GM19351 (cell line): ENCODE data around the gene ADARB2.

Source experiments
- ATAC-seq: cut with Tn5 transposase; IDR thresholded peaks from one replicate; pipeline ENCODE4 v1.9.1; 2021; ENCODE audit warnings: mild to moderate bottlenecking, moderate library complexity; ENCODE audit not compliant: unreplicated experiment

Gene ADARB2

DNA sequence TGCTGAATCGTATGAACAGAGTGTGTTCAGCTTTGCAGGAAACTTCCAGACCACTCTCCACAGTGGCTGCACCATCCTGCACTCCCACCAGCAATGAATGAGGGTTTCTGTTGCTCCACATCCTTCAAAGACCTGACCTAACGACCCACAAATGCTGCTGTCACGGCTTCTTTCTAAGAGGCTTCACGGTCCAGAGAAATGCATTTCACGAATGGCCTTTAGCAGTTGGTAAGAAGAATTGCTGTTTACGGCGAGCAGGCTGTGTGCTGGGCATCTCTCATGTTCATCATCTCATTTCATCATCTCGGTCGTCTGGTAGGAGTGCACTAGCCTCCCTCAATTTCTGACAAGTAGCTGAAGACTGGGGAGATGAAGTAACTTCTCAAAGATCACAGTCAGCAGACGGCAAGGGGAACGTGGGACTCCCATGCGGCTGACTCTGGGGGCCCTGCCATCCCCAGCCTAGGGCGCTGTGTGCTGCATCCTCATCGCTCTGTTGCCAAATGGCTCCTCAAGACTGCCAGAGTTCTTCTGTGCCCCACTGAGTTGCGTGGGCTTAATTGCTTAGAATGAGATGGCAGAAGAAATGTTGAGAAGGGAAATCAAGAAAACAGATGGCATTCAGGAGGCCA, 72.9 kb downstream of the ADARB2 start:
- no peak for ATAC-seq

DNA sequence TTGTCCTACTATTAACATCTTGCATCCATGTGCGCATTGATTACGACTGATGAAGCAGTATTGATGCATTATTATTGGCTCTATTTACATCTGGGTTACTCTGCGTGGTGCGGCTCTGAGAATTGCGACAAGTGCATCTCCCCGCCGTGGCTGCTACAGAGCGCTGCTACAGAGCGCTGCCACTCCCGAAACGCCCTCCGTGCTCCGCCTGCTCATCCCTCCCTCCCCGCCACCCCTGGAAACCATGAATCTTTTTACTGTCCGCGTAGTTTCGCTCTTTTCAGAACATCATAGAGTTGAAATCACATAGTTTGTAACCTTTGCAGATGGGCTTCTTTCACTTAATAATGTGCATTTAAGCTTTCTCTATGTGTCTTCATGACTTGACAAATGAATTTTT, 74.1 kb downstream of the ADARB2 start:
- no peak for ATAC-seq

DNA sequence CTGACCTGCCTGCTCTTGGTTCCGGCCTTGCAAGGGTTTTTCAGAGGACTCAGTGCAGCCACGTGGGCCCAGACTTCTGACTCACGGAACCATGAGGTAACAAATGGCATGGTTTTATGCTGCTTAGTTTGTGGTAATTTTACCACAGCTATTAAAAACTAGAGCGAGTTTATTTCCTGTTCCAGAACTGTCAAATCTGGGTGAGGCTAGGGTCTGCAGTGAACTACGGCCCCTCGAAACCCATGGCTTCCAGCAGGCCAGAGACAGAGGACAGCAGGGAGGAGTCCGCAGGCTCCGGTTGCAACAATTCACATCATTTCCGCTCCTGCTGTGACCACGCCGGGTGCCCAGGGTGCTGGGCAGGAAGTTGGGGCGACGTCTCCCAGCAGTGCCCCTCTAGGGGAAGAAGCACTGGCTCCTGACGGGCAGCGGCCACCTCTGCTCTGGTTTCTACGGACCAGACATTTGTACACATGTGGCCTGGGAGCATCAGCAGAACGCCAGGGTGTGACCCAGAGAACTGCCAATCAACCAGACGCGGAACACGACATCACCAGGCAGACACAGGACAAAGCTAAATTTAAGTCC, 74.8 kb downstream of the ADARB2 start:
- ATAC-seq = peak; percentile 51

DNA sequence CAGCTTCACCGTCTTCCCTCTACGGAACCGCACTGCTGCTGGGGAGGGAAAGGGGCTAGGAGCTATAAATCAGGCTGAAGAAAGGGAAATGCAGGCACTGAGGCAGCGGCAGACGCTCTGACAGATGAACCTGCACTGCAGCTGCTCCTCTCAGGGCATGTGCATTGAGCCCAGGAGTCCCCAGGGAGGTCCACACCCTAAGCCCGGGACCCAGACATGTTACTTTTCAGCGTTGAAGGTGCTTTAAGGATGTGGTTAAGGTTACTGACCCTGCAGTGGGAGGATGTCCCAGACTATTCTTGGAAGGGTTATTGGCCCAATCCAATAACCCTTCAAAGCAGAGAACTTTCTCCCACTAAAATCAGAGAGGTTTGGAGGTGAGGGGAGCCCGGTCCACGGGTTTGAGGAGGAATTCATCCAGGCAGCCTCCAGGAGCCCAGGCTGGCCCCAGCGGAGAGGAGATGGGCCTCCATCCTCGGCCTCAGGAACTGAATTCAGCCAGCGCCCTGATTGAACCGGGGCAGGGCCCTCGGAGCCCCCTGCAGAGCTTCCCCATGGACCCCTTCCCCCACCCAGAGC, 75.4 kb downstream of the ADARB2 start:
- peak; percentile 82 for ATAC-seq

DNA sequence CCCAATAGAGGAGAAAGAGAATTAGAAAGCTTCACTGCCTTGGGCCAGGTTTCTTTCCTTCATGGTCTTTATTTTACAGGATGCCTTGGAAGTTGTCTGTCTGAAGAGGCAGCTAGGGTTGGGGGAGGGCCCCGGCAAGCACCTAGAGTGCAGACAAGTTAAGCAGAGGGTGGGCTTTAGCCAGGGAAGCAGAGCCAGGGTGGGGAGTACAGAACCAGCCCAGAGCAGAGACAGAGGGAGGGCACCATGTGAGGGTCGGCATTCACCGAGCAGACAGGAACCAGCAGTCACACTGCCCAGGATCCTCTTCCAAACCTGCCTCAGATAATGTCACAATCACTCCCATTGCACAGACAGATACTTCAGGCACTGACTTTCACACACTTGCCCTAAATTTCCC, 75.9 kb downstream of the ADARB2 start:
- ATAC-seq = peak; percentile 3

DNA sequence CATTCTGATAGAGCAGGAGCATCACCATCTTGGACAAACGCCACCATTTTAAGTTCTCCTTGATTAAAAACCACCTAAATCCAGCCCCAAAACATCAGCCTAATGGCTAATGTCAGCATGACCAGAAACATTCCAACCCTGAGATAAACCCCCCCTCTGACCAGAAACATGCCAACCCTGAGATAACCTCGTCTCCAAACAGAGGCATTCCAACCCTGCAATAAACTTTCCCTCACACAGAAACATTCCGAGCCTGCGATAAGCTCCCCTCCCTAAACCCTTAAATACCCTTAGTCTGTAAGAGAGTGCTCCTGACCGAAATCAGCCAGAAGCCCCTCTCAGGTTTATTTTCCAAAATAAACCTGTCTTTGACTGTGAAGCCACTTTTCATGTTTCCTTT, 76.5 kb downstream of the ADARB2 start:
- no peak for ATAC-seq

DNA sequence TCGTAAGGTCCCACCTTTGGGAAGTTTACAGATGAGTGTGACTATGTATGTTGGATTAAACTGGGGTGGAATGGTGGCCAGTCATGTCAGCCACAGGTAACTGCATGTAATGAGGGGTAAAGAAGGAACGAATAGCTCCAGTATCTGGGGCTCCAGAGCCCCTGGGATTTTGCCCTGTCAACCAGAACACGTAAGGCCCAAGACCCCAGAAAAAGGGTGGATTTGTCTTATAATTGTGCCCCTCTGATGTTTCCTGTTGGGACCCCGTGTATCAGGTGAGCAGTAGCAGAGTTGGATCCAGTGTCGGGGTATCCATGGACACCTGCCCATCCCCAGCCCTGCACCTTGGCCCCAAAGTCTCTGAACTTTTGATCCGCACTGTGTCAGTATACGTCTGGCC, 76.9 kb downstream of the ADARB2 start:
- ATAC-seq = no peak

DNA sequence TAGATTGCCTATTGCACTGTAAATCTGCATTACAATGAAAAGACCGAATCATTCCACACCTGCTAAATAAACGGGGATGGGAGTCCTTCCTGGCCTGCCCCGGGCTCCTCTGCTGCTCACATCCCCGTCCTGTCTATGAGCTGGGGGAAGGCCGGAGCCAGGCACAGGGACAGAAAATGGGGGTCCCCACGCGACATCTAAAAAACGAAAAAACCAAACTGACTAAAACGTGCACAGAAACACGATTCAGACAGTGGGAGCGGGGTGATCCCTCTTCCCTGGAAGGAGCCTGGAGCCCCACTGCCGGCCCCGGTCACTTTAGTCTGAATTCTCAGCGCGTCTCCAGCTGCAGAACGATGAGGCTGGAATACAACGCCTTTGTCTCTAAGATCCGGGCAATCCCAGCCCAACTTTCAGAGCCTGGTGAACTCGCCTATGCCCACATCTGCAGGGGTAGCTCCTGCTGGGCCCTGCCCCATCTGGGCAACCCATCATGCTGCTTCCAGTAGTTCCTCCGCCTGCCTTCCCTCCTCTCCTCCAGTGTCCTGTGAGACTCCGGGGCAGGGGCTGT, 78.0 kb downstream of the ADARB2 start:
- no peak for ATAC-seq

DNA sequence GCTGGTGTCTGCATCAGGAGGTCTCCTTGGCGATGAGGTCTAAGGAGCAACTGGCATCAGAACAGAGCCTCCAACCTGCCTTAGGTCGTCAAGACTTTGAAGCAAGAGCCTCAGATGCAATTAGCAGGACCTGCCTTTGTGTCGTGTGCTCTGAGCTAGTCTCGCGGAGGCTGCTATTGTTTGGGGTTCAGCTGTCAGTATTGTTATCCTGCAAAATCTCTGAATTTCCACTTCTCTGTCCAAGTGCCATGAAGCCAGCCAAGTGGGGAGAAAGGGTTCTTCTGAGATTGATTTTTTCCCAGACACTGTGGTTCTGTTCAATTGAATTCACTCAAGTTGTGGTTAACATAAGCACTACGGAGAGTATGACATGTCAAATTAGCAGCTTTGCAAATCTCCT, 78.7 kb downstream of the ADARB2 start:
- ATAC-seq = no peak

DNA sequence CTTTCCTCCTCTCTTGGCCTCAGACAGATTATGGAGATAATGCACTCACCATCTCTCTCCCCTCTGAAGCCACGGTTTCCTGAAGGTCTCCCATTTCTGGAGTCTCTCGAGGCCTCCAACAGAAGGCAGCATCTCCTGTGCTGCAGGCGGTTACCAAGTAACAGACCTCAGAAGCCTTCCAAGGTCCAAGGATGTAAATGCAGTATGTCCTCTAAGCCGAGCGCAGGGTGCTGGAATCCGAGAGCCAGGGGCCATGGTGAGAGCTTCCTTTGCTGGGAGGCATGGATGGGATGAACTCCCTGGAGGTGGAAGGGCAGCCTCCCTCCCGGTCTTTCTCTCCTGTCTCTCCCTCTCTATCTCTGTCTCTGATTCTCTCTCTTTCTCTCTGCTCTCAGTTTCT, 79.8 kb downstream of the ADARB2 start:
- ATAC-seq = no peak

DNA sequence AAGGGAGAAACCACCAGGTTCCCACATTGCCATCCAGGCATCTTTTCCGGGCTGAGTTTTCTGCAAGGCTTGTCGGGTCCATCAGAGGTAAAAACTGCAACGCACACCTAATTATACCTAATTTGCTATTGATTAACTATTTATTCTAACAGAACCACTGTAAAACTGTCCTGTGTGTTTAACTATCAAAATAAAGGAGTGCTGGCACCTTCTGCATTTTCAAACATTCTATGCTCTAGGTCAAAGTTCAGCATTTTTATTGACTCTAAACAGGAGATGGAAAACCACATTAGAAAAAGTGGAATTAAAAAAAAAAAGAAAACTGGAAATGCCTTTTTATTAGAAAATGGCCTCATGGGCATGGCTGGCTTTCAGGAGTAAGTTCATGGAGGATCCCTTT, 82.0 kb downstream of the ADARB2 start:
- ATAC-seq = no peak

DNA sequence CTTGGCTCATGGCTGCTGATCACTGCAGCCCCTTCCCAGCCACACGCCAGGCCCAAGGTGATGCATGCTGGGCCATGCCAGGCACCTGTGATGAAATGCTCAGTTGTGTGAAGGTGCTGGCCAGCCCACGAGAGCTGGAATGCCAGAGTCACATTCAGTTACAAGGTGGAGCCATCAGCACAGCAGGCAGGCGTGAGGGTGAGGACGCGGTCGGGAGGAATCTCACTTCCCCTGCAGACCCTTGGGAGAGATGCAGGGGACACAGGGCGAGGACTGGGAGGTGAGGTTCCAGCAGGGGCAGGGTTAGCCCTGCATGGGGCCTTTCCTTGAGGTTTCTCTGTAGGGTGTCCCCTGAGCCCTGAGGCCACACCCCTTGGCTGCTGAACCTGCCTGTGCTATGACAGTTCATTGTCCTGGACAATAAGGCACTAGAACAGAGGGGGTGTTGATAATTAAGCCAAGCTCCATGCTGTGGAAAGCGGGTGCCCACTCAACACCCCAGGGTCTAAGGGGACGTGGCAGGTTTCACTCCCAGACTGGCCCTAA, 82.4 kb downstream of the ADARB2 start:
- no peak for ATAC-seq

DNA sequence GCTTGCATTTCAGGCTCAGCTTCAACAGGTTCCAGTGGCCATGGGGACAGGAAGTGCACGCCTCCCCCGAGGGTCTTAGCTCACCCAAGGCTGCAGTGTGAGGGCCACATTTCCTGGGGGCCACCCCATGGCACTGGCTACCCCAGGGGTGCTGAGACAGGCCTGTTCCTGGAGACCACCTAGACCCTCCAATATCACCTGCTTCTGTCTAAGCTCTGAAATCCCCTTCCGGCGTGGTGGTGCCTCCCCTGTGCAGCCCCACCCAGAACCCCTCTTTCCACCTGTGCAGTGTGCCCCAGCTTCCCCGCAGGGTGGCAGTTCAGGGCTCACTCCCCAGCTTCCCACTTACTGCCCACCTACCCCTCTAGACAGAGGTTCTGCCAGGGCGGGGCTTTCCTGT, 83.1 kb downstream of the ADARB2 start:
- no peak for ATAC-seq

DNA sequence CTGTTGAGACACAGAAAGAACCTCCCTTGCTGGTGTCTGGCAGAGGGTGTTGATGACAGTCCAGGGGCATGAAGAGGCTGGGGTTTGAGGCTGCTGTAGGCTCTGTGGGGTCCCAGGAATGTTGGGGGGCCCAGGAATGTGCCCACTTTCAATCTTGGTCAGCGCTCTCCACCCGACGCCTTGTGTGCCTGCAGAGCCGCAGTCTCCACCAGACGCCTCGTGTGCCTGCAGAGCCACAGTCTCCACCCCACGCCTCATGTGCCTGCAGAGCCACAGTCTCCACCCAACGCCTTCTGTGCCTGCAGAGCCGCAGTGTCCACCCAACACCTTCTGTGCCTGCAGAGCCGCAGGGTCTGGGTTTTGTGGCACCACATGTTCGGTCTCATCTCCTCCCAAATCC, 84.0 kb downstream of the ADARB2 start:
- no peak for ATAC-seq

DNA sequence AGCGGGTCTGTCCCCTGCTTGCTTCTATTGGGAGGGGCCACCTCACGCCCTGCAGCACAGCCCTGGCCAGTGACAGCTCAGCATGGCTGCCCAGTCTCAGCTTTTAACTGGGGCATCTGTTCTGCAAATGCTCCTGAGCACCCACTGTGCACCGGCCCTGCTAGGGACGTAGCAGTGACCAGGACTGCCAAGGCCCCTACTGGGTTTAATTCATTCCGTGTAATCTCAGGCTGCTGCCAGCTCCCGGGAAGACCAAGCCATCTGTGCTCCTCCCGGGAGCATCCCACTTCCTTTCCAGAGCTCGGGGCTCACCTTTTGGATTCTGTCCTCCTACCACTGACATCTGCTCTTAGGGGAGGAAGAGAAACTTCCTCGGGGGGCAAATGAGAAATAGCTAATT, 85.2 kb downstream of the ADARB2 start:
- no peak for ATAC-seq

DNA sequence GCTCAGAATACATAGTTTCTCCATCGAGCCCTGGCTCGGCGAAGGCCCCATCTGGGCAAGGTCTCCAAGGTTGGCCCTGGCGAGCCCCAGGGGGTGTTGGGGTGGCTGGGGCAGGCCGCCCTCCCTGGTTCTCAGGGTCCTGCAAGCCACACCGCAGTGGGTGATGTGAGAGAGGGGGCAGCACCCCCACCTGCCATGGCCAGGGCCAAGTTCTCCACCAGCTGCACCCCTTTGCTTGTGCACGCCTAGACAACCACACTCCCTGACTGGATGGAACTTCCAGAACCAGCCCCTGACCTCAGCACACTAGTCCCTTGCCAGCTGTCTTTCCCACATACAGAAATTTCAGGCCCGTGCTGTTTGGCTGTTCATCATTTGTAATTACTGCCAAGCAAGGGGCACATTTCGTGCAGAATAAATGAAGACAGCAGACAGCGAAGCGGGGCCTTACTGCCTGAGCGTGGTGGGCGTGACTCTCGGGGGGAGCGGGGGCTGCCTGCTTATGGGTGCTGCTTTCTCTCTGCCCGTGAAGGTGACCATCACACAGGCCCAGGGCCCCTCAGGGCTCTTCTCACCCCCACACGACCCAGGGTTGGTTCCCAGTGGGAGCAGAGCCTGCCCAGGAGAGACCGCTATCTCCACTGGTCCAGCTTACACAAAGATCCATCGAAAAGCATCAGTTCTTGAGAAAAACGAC, 85.9 kb downstream of the ADARB2 start:
- no peak for ATAC-seq

DNA sequence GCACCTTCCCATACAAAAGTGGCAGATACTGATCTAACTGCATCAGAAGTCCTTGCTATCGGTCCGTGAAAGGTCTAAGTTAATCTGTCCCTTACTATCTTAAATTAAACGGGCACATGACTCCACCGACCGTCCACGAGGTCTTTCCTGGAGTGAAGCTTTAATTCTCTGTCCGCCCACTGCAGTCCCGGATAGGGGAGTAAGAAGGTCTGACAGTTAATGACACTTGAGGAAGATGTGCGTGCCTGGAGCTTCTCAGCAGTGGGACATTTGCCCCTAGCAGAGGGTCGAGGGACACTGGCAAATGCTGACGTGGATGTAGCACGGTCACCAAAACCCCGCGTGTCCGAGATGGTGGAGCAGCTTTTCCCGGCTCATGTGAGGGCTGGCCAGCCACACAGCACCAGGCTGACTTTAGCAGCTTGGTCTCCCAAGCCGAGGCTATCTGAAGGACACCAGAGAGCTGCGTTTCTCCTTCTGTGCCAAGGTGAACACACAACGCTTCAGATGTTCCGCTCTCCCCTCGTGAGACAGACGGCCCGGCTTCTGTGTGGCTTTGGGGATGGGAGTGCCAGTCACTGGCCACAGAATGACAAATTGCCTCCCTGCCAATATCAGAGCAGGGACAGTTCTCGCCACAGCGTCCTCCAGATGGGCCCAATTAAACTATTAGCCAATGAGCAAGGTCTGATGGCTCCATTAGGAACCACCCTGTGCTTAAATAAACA, 86.6 kb downstream of the ADARB2 start:
- no peak for ATAC-seq

DNA sequence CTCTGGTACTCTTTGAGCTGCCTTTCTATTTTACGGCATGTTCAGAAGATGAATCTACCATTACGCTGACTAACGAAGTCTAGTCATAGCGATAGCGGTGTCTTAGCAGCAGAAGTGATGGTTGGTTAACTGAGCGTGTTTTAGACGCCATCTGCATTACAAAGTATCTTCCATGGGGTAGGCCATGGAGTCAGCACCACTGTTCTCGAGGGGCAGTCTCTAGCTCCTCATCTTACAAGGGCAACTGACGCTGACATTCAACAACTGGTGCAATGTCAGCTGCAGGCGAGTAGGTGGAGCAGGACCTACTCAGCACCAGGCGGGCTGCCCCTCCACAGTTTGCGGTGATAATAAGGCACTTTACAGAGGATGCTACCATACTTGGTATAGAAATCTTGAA, 88.7 kb downstream of the ADARB2 start:
- peak; percentile 66 for ATAC-seq

DNA sequence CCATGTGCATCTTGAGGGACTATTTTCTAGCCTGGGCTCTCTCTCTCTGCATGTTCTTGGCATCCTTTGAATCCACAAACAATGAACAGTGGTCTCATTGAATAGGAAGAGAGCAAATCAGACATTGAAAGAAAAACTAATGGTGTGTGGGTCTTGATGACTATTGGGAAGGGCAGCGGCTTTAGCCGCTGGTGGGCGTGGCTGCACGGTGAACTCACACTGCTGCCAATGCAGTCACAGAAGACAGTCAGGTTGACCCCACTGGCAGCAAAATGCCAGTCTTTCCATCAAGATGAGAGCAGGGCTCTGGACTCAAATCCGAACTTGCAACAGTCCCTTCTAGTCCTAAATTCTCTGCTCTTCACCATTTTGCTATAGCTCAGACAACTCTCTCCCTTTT, 91.0 kb downstream of the ADARB2 start:
- ATAC-seq = no peak

DNA sequence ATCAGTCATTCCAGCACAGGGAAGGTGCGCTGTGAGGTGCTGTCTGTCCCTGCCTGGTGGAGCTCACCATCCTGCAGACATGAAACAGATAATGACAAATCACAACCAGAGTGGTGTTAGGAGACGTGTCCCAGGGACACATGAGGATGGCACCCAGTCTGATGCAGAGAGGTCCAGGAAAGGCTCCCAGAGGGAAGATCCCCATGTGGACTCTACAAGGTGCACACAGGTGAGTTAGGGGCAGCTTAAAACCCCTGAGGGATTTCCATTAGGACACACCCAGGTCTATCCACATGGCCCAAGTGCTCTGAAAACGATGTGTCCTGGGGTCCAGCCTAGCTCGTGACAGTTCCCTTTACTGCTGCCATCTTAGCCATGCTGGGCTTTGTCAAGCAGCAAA, 91.4 kb downstream of the ADARB2 start:
- ATAC-seq = no peak

DNA sequence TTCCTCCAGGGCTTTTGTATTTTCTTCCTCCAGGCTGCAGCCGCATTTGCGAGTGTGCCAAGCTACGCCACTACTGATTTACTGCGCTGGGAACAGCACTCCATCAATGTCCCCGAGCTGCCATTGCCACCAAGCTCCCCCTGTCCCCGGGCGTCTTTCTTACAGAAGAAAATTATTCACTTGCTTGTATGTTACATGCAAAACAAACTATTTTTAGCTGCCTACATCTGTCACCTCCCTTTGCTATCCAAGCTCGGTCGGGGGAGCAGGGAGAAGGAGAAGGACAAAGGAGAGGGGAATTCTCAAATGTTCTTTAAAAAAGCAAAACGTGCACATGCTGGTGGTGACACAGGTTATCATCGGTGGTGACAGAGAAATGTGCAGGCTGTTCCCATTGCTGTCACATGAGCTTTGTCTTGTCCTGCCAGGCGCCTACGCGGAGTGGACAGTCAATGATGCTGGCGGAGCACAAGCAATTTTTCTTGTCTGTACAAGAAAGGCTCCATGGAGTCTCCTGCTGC, 93.1 kb downstream of the ADARB2 start:
- no peak for ATAC-seq
